ENCODE results near the gene TBX3.

GRCh38 chr12:114667669-114668150, 16.3 kb downstream of the TBX3 start:
- TF ChIP-seq CTCF (IDR thresholded peaks at IDR 0.05): no peak
- TF ChIP-seq POLR2A (IDR thresholded peaks at IDR 0.05): no peak

Measured in testis (tissue), 2 donors.